Neural cell (in vitro differentiated cells): ENCODE results near the gene GPR161. TPM values are rescaled to one million over a fixed set of nuclear protein-coding genes. Genes with fewer than 3 reads are reported as not detected.

Experiments used
- H2AFZ ChIP-seq: fragments of 200-600, 300-800 bp; sonication (generic), shearing (Covaris generic); 2 replicates; pipeline ENCODE4 v1.6.0; 2014; ENCODE audit warnings: low read depth, mild to moderate bottlenecking, antibody characterized with exemption, low read length, moderate library complexity
- H3F3A ChIP-seq: fragments of 200-600 bp; shearing (Covaris generic); 2 replicates; pipeline ENCODE4 v1.6.1; 2016; ENCODE audit warnings: mild to moderate bottlenecking, moderate library complexity, mixed read lengths, antibody characterized with exemption, low read length; ENCODE audit not compliant: insufficient read depth, poor library complexity, severe bottlenecking
- H3K27ac ChIP-seq: fragments of 200-600, 300-800 bp; sonication (generic), shearing (Covaris generic); 2 replicates; pipeline ENCODE4 v1.5.1; 2014; ENCODE audit warnings: mild to moderate bottlenecking, low read length, moderate library complexity
- H3K27me3 ChIP-seq: fragments of 300-800, 200-600 bp; sonication (generic), shearing (Covaris generic); 2 replicates; pipeline ENCODE4 v1.6.0; 2014; ENCODE audit warnings: mild to moderate bottlenecking, low read depth, low read length, moderate library complexity; ENCODE audit not compliant: insufficient read depth
- H3K36me3 ChIP-seq: fragments of 300-800, 200-600 bp; sonication (generic), shearing (Covaris generic); 2 replicates; pipeline ENCODE4 v1.5.1; 2014; ENCODE audit warnings: mild to moderate bottlenecking, antibody characterized with exemption, low read length, moderate library complexity; ENCODE audit not compliant: insufficient read depth
- H3K4me2 ChIP-seq: fragments of 300-800, 200-600 bp; sonication (generic), shearing (Covaris generic); 2 replicates; pipeline ENCODE4 v1.6.0; 2014; ENCODE audit warnings: mild to moderate bottlenecking, low read length
- H3K4me3 ChIP-seq: fragments of 300-800, 200-600 bp; sonication (generic), shearing (Covaris generic); 2 replicates; pipeline ENCODE4 v1.5.1; 2014; ENCODE audit warnings: mild to moderate bottlenecking, low read length, moderate library complexity
- H3K79me2 ChIP-seq: fragments of 200-600 bp; shearing (Covaris generic); replicated peaks from 2 replicates; pipeline ENCODE4 v1.6.0; 2014; ENCODE audit warnings: mild to moderate bottlenecking, low read length, moderate library complexity; ENCODE audit not compliant: insufficient read depth
- H3K9ac ChIP-seq: fragments of 300-800, 200-600 bp; sonication (generic), shearing (Covaris generic); 2 replicates; pipeline ENCODE4 v1.6.1; 2016; ENCODE audit warnings: mild to moderate bottlenecking, low read length, mixed read lengths
- H3K9me2 ChIP-seq: fragments of 200-600 bp; shearing (Covaris generic); 2 replicates; pipeline ENCODE4 v1.6.1; 2016; ENCODE audit warnings: mild to moderate bottlenecking, low read length, mixed read lengths; ENCODE audit not compliant: insufficient read depth
- H3K9me3 ChIP-seq: fragments of 200-600, 300-800 bp; sonication (generic), shearing (Covaris generic); 2 replicates; pipeline ENCODE4 v1.6.1; 2016; ENCODE audit warnings: mild to moderate bottlenecking, mixed run types, low read length, moderate library complexity, mixed read lengths
- H4K20me1 ChIP-seq: fragments of 200-600 bp; shearing (Covaris generic); 2 replicates; pipeline ENCODE4 v1.6.1; 2016; ENCODE audit warnings: mild to moderate bottlenecking, mixed run types; ENCODE audit not compliant: insufficient read depth
- CTCF ChIP-seq: fragments of 450-650 bp; IDR thresholded peaks from 2 replicates; pipeline ENCODE4 v1.5.1; 2014; ENCODE audit warnings: antibody characterized with exemption, mild to moderate bottlenecking, moderate library complexity; ENCODE audit not compliant: poor library complexity, severe bottlenecking
- EP300 ChIP-seq: fragments of 450-650 bp; conservative IDR thresholded peaks from 2 replicates; pipeline ENCODE4 v1.6.1; 2014; ENCODE audit warnings: antibody characterized with exemption, mild to moderate bottlenecking, moderate library complexity; ENCODE audit not compliant: poor library complexity, severe bottlenecking
- EZH2 ChIP-seq: fragments of 200-600, 300-800 bp; shearing (Covaris generic), sonication (generic); IDR thresholded peaks from 2 replicates; pipeline ENCODE4 v1.6.1; 2014; ENCODE audit warnings: antibody characterized with exemption, low read length, borderline replicate concordance, mild to moderate bottlenecking; ENCODE audit not compliant: insufficient read depth, poor library complexity, severe bottlenecking
- MXI1 ChIP-seq: fragments of 450-650 bp; conservative IDR thresholded peaks from 2 replicates; pipeline ENCODE4 v1.6.1; 2014; ENCODE audit warnings: antibody characterized with exemption, mild to moderate bottlenecking; ENCODE audit not compliant: poor library complexity, severe bottlenecking
- POLR2AphosphoS5 ChIP-seq: IDR thresholded peaks from 2 replicates; pipeline ENCODE4 v1.6.1; 2012
- RAD21 ChIP-seq: fragments of 450-650 bp; conservative IDR thresholded peaks from 2 replicates; pipeline ENCODE4 v1.6.1; 2014; ENCODE audit warnings: antibody characterized with exemption, mild to moderate bottlenecking, moderate library complexity
- REST ChIP-seq: IDR thresholded peaks from 2 replicates; pipeline ENCODE4 v1.6.1; 2012; ENCODE audit warnings: borderline replicate concordance
- SMC3 ChIP-seq: fragments of 450-650 bp; conservative IDR thresholded peaks from 2 replicates; pipeline ENCODE4 v1.6.1; 2014; ENCODE audit warnings: antibody characterized with exemption, mild to moderate bottlenecking, moderate library complexity; ENCODE audit not compliant: poor library complexity
- TAF1 ChIP-seq: IDR thresholded peaks from 2 replicates; pipeline ENCODE4 v1.6.1; 2012; ENCODE audit warnings: low read depth
- polyA plus RNA-seq: library from polyadenylated mRNA; depleted of rRNA; stranded (reverse); fragments of >200 nt; gene quantifications from 2 replicates; pipeline ENCODE4 v1.2.3, GENCODE V29; 2014

The GPR161 gene
- polyA plus RNA-seq, 1 donor from 2014 or later = 39.0 TPM

- Histone ChIP-seq H4K20me1 (no peaks in the 10 kb centered on the region), H3K27me3 (no peaks in the 10 kb centered on the region), H3K36me3 (peaks cover 13% of the 10 kb centered on the region), H3K27ac (no peak overlapping the region), H3K4me2 (no peak overlapping the region), H2AFZ (no peak overlapping the region), H3F3A (no peaks in the 10 kb centered on the region), H3K9me3 (no peaks in the 10 kb centered on the region), H3K9me2 (no peaks in the 10 kb centered on the region), H3K79me2 (peaks cover 64% of the 10 kb centered on the region), H3K4me3 (no peak overlapping the region), H3K9ac (no peak overlapping the region)
- TF ChIP-seq CTCF (no peak), EP300 (no peak), POLR2AphosphoS5 (no peak), SMC3 (no peak), TAF1 (no peak), RAD21 (no peak), EZH2 (no peak), MXI1 (no peak), REST (no peak)
These were observed 9.2 kb downstream of the GPR161 start for GRCh38 chr1:168127503-168127902.

- TF ChIP-seq EZH2 (no peak), RAD21 (no peak), POLR2AphosphoS5 (no peak), SMC3 (no peak), MXI1 (no peak), REST (no peak), TAF1 (no peak), EP300 (no peak), CTCF (no peak)
- Histone ChIP-seq H3F3A (no peaks in the 10 kb centered on the region), H3K9me3 (no peaks in the 10 kb centered on the region), H4K20me1 (no peaks in the 10 kb centered on the region), H3K27ac (no peak overlapping the region), H3K9me2 (no peaks in the 10 kb centered on the region), H3K36me3 (peaks cover 7% of the 10 kb centered on the region), H3K79me2 (peaks cover 50% of the 10 kb centered on the region), H3K4me3 (no peak overlapping the region), H2AFZ (no peak overlapping the region), H3K27me3 (no peaks in the 10 kb centered on the region), H3K9ac (no peak overlapping the region), H3K4me2 (no peak overlapping the region)
These were observed 11.7 kb downstream of the GPR161 start for GRCh38 chr1:168125051-168125450.
